GM19468 (cell line): ENCODE data around the gene DLG2.
A peak's percentile ranks its signal among the peaks of the same experiment; 100 is the strongest.
"Not testable (repeated sequence)": the region's sequence is repeated elsewhere in the genome, so short reads cannot be mapped to it uniquely, and the experiment has no call there.

Experiments used
- ATAC-seq: cut with Tn5 transposase; IDR thresholded peaks from one replicate; pipeline ENCODE4 v1.9.1; 2021; ENCODE audit warnings: mild to moderate bottlenecking, moderate library complexity, moderate number of reproducible peaks; ENCODE audit not compliant: unreplicated experiment; ENCODE audit errors: extremely low read depth

The DLG2 gene

GRCh38 chr11:85086504-85087284 is 540.5 kb downstream of the DLG2 start:
- no peak for ATAC-seq

- ATAC-seq: no peak
These were observed 550.4 kb downstream of the DLG2 start for GRCh38 chr11:85076535-85077330.

GRCh38 chr11:85062659-85063058 is 564.5 kb downstream of the DLG2 start:
- ATAC-seq: peak; percentile 97

DNA sequence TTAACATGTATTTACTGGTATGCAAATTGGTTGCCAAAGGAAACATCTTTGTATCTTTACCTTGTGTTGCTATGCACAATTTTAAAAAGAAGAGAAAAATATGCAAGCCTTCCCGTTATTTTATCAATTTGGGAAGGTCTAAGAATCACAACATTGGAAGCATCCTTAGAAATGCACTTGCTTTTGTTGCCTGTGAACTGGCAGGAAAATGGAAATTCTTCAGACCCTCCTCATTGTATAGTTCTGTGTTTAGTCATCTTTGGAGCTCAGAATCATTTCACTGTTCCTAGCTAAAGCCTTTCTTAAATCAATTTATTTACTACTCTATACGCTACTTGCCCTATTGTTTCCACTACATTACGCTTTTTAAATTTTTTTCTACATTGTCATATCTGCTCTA is 574.5 kb downstream of the DLG2 start:
- no peak for ATAC-seq

DNA sequence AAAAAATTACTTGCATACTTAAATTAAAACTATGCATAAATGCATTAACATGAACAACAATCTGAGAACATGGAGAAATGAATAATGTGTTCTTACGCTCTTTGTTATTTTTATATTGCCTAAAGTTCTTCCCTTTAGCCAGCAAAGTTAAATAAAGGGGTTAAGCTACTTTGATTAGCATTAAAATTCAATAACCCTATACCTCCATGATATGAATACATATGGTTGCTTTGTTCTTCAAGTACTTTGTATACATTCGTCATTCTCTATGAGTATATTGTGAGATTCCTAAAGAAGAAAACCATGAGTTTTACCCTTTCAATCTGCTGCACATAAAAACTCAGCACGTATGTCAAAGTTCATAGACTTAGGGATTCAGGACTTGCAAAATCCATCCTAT is 578.3 kb downstream of the DLG2 start:
- ATAC-seq: no peak

- no peak for ATAC-seq
These were observed 581.4 kb downstream of the DLG2 start for GRCh38 chr11:85045716-85046115.

DNA sequence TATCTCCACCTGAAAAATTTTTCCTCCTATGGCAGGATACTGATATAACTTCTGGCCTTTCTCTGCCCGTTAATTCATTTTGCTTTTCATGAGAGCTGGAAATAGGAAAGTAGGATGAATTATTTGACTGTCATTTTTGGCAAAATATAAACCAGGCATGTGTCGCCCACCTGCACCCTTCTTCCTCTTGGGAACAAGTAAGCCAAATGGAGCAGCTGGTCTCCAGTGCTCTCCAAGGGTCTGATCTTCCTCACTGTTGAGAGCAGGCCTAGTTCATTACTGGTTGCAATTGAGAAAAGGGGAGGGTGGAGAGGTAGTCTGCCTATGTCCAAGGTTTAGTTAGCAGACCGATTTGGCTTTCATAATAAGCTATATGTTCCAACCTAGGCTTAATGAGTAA is 582.2 kb downstream of the DLG2 start:
- no peak for ATAC-seq

GRCh38 chr11:85042361-85042760 is 584.8 kb downstream of the DLG2 start:
- no peak for ATAC-seq

DNA sequence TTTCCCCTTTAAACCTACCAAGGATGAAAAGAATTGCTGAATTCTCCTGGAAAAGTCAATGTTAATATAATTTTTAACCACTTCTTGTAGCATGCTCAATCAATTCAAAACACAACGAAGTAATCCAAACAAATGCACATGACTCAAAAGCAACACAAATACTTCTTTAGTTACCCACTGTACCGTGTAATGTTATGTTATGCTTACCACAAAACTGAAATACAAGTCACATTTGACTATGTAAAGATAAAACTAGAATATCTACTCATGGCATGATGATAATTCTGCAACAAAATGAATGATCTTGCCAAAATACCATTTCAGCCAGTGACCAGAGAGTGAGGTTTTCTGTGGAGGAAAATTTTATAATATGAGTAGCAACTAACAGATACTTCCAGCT is 587.0 kb downstream of the DLG2 start:
- ATAC-seq: no peak

- ATAC-seq: no peak
These were observed 597.2 kb downstream of the DLG2 start for GRCh38 chr11:85029964-85030363.

DNA sequence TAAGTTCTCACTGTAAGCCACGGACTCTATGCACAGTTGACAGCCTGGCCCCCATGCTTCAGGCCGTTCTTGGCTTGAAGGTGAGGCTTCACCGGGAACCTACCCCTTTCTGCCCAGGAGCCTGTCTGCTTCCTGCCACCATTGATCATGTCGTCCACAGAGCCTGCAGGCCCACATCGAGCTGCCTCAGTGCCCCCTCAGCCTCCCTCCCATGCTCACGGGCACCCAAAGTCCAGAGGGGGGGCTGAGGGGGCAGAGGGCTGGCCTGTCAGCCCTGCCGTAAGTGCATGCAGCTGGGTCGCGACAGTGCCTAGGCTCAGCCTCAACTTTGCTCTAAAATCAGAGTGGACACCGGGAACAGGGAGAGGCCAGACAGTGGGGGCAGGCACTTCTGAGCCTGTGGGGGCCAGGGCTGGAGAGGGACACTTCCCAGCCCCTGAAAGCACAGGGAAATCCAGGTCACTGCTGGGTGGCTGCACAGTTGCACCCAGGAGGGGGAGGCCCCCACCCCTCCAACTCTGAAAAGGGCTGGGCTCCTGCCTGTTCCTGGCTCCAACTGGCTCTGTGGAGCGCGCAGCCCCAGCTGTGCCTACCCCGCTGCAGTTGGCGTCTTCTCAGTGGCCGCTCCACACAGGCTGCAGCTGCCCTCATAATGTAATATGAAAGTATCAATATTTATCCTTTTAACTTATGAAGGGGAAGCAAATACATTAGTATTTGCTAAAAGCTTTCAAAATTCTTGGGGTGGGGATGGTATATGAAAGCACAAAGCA is 598.6 kb downstream of the DLG2 start:
- ATAC-seq: no peak

- no peak for ATAC-seq
These were observed 599.8 kb downstream of the DLG2 start for GRCh38 chr11:85027346-85027745.

DNA sequence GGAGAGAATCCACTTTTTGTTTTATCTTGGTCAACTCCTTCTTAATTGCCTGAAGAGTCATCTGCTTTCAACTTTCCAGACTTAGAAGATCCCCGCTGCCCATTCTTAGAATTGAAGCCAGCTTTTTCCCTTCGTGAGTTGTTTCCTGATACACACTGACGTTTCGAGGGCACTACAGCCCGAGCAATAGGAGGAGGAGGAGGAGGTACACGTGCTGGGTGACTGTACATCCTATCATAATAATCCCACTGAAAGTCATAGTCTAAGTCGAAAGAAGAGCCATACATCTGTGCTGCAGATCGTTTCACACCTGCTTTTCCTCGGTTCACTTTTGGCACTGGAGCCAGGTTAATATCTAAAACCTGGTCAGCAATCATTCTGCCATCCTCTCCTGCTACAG is 606.1 kb downstream of the DLG2 start:
- ATAC-seq: no peak

GRCh38 chr11:84993386-84993785 is 633.8 kb downstream of the DLG2 start:
- ATAC-seq: no peak

GRCh38 chr11:84990141-84990540 is 637.0 kb downstream of the DLG2 start:
- ATAC-seq: no peak

GRCh38 chr11:84987686-84988187 is 639.4 kb downstream of the DLG2 start:
- ATAC-seq: not testable (repeated sequence)

GRCh38 chr11:84981301-84981700 is 645.8 kb downstream of the DLG2 start:
- ATAC-seq: no peak

DNA sequence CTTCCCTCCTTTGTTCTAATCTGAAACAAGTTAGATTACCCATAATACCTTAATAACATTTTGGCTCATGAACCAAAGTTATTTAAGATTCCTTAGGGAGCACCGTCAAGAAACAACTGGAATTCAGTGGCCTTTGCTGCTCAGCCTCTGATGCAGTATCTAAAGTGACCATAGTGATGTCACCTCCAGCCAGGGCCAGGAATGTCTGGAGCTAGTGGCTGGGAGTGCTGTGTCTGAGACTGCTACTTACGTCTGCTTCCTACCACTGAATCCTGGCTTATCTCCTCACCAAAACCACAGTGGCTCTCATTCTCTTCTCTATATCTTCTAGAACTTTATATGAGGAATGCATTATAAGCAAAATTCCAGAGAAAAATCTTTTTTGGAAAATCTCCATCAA is 658.0 kb downstream of the DLG2 start:
- ATAC-seq: no peak

DNA sequence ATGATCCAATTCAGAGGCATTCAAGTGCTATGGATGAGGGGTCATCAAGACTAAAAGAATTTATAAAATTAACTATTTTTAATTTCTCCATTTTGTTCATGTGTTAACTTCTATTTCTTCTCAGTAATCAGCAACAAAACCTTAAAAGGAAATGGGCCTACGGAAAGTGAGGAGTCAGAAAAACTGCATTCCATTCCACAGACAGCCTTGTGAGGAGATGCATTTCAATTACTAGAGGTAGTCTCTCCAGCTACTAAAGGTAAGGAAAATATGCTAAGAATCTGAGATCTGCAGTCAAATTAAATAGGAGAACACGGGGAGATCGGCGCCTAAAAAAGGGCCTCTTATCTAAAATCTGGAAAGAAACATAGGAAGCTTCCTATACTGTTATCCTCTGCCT is 661.7 kb downstream of the DLG2 start:
- ATAC-seq: no peak

DNA sequence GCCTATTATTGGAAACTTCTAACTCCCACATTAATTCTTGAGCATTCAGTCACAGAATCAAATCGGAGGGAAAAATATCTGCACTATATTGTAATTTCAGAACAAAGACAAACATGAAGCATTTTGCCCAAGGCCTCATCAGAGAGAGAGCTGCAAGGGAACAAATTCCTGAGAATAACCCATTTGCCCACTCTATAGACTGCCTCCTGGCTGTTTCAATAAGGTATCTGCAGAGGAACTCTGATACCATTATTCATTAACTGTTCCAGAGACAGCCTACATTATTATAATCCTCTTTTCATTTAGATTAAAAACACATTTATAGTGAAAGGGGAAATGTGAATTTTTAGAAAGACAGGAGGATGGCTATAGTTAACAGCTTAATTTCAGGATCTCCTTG is 663.9 kb downstream of the DLG2 start:
- ATAC-seq: no peak

GRCh38 chr11:84962018-84962417 is 665.1 kb downstream of the DLG2 start:
- no peak for ATAC-seq
